Ectodermal cell (in vitro differentiated cells): Measurements from ENCODE around the gene RSBN1.
"Not testable (repeated sequence)": the region's sequence is repeated elsewhere in the genome, so short reads cannot be mapped to it uniquely, and the experiment has no call there.

ENCODE experiments used
- H3K27ac ChIP-seq: 2 replicates; pipeline ENCODE4 v1.7.0; 2013; ENCODE audit warnings: mild to moderate bottlenecking, low read depth, low read length; ENCODE audit not compliant: insufficient read depth, poor library complexity, severe bottlenecking
- H3K27me3 ChIP-seq: 2 replicates; pipeline ENCODE4 v1.7.0; 2013; ENCODE audit warnings: mild to moderate bottlenecking, low read length; ENCODE audit not compliant: insufficient read depth, control insufficient read depth, poor library complexity, severe bottlenecking
- H3K36me3 ChIP-seq: one replicate; pipeline ENCODE4 v1.7.0; 2013; ENCODE audit warnings: low read length; ENCODE audit not compliant: control insufficient read depth, insufficient read depth
- H3K4me1 ChIP-seq: one replicate; pipeline ENCODE4 v1.7.0; 2013; ENCODE audit warnings: low read length; ENCODE audit not compliant: control insufficient read depth, insufficient read depth
- H3K4me3 ChIP-seq: 2 replicates; pipeline ENCODE4 v1.7.0; 2013; ENCODE audit warnings: low read depth, low read length, control low read depth; ENCODE audit not compliant: insufficient read depth
- H3K9me3 ChIP-seq: 2 replicates; pipeline ENCODE4 v1.7.0; 2013; ENCODE audit warnings: mild to moderate bottlenecking, low read length, moderate library complexity; ENCODE audit not compliant: control insufficient read depth
- WGBS, 2 experiments: methylation state at CpG; one replicate each; pipeline ENCODE4 v1.1.7; 2013; ENCODE audit warnings: missing lambda C conversion rate in 2 of 2; 5-methylcytosine and 5-hydroxymethylcytosine counted together

The RSBN1 gene

DNA sequence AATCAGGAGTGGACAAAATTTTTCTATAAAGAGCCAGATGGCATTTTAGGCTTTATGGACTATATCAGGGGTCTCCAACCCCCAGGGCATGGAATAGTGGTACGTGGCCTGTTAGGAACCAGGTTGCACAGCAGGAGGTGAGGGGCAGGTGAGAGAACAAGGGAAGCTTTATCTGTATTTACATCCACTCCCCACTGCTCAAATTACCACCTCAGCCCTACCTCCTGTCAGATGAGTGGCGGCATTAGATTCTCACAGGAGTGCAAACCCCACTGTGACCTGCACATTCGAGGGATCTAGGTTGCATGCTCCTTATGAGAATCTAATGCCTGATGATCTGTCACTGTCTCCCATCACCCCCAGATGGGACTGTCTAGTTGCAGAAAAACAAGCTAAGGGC, 66.9 kb downstream of the RSBN1 start:
- Histone ChIP-seq H3K27me3 (no peaks in the 10 kb centered on the region), H3K4me1 (no peaks in the 10 kb centered on the region), H3K9me3 (no peaks in the 10 kb centered on the region), H3K4me3 (no peak overlapping the region), H3K36me3 (peaks cover 21% of the 10 kb centered on the region), H3K27ac (no peak overlapping the region)
- 86 to 90% methylated on average over 3 of the region's 3 CpGs for WGBS, 2 experiments

DNA sequence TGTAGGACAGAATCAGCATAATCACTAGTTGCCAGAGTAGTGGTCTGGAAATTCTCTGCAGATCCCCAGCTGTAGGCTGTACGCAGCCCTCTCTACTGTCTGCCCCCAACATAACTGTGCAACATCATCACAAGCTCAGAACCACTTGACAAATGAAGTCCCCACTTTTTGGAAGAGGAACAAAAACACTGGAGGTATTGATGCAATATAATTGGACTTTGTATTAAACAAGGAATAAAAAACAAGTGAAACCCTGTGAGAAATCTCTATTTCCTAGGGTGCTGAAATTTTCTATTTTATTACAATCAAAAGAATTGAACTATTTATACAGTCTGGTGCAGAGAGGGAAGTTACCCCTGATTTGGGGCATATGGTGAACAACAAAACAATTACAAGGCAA, 68.2 kb downstream of the RSBN1 start:
- Histone ChIP-seq H3K36me3 (peaks cover 16% of the 10 kb centered on the region), H3K9me3 (no peaks in the 10 kb centered on the region), H3K27me3 (no peaks in the 10 kb centered on the region), H3K4me3 (no peak overlapping the region), H3K4me1 (no peaks in the 10 kb centered on the region), H3K27ac (no peak overlapping the region)
- WGBS, 2 experiments, result 85 to 92% methylated on average over 1 of the region's 1 CpG

DNA sequence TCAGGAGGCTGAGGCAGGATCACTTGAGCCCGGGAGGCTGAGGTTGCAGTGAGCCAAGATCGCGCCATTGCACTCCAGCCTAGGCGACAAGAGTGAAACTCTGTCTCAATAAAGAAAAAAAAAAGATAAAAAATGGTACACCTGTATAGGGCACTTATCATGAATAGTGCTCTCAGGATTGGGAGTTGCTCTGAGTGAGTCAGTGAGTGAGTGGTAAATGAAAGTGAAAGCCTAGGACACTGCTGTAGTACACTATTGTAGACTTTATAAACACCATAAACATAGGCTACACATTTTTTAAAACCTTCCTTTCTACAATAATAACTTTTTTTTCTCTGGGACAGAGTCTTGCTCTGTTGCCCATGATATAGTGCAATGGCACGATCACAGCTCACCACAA, 69.8 kb downstream of the RSBN1 start:
- H3K36me3 ChIP-seq, result peaks cover 19% of the 10 kb centered on the region
- WGBS, 2 experiments, result 92 to 97% methylated on average over 4 to 5 of the region's 5 CpGs
- H3K4me1 ChIP-seq, result no peaks in the 10 kb centered on the region
- H3K27me3 ChIP-seq, result no peaks in the 10 kb centered on the region
- no peaks in the 10 kb centered on the region for H3K9me3 ChIP-seq
- H3K27ac ChIP-seq, result no peak overlapping the region
- H3K4me3 ChIP-seq, result no peak overlapping the region

DNA sequence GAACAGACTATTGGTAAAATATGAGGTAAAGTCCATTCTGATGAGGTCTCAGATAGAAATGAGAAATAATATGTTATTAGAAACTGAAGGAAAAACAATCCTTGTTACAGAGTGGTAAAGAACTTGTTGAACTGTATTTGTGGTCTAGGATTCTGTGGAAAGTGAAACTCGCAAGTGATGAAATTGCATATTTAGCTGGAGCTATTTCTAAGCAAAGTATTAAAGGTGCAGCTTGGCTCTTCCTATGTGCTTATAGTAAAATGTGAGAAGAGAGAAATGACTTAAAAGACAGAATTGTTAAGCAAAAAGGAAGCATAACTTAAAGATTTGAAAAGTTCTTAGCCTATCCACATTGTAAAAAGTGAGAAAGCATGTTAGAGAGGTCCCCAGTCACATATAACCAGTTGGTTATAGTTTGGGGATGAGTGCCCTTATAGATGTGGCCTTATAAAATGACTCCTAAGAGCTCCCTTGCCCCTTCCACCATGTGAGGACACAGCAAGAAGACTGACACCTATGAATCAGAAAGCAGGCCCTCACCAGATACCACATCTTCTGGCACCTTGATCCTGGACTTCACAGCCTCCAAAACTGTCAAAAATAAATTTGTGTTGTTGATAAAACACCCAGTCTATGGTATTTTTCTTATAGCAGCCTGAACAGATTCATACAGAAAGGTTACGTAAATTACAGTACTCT, 77.8 kb downstream of the RSBN1 start:
- no peaks in the 10 kb centered on the region for H3K4me1 ChIP-seq
- H3K9me3 ChIP-seq, result no peaks in the 10 kb centered on the region
- no peak overlapping the region for H3K27ac ChIP-seq
- H3K36me3 ChIP-seq, result peaks cover 25% of the 10 kb centered on the region
- no peaks in the 10 kb centered on the region for H3K27me3 ChIP-seq
- H3K4me3 ChIP-seq, result no peak overlapping the region
- 89 to 94% methylated on average over 2 of the region's 2 CpGs for WGBS, 2 experiments

DNA sequence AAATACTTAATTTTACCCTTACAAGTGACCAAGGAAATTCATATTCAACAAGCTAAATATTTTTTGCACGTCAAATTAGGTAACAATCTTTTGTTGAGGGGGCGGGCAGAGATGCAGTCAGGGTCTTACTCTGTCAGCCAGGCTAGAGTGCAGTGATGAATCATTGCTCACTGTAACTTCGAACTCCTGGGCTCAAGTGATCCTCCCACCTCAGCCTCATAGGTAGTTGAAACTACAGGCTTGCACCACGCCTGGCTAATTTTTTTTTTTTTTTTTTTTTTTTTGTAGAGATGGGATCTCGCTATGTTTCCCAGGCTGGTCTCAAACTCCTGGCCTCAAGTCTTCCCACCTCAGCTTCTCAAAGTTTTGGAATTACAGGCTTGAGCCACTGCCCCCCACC, 79.5 kb downstream of the RSBN1 start:
- Histone ChIP-seq H3K36me3 (peaks cover 24% of the 10 kb centered on the region), H3K9me3 (no peaks in the 10 kb centered on the region), H3K4me3 (no peak overlapping the region), H3K27ac (no peak overlapping the region), H3K4me1 (no peaks in the 10 kb centered on the region), H3K27me3 (no peaks in the 10 kb centered on the region)
- 91 to 97% methylated on average over 3 of the region's 5 CpGs for WGBS, 2 experiments

DNA sequence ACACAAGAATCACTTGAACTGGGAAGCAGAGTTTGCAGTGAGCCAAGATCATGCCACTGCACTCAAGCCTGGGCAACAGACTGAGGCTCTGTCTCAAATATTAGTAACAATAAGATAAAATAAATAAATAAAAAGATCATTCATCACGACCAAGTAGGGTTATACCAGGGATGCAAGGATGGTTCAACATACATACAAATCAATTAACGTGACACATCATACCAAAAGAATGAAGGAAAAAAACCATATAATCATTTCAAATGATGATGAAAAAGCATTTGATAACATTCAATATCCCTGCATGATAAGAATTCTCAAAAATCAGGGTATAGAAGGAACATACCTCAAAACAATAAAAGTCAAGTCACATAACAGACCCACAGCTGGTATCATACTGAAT, 91.3 kb downstream of the RSBN1 start:
- Histone ChIP-seq H3K27ac (no peak overlapping the region), H3K4me1 (no peaks in the 10 kb centered on the region), H3K4me3 (no peak overlapping the region), H3K36me3 (peaks cover 51% of the 10 kb centered on the region), H3K27me3 (no peaks in the 10 kb centered on the region), H3K9me3 (peaks cover 2% of the 10 kb centered on the region)
- WGBS, 2 experiments, result 80 to 100% methylated on average over 1 to 2 of the region's 2 CpGs

GRCh38 chr1:113718621-113719020, 93.7 kb downstream of the RSBN1 start:
- H3K4me1 ChIP-seq, H3K9me3 ChIP-seq, H3K27me3 ChIP-seq, H3K27ac ChIP-seq, H3K4me3 ChIP-seq: not testable (repeated sequence)
- WGBS, 2 experiments, result 93 to 96% methylated on average over 5 of the region's 5 CpGs
- H3K36me3 ChIP-seq, result peaks cover 62% of the 10 kb centered on the region

DNA sequence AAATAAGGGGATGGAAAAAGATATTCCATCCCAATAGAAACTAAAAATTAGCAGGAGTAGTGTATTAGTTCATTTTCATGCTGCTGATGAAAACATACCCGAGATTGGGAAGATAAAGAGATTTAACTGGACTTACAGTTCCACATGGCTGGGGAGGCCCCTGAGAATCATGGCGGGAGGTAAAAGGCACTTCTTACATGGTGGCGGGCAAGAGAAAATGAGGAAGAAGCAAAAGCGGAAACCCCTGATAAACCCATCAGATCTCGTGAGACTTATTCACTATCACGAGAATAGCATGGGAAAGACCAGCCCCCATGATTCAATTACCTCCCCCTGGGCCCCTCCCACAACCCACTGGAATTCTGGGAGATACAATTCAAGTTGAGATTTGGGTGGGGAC, 94.8 kb downstream of the RSBN1 start:
- H3K27ac ChIP-seq, H3K27me3 ChIP-seq, H3K4me3 ChIP-seq, H3K9me3 ChIP-seq, H3K4me1 ChIP-seq: not testable (repeated sequence)
- peaks cover 56% of the 10 kb centered on the region for H3K36me3 ChIP-seq
- 91 to 95% methylated on average over 6 of the region's 6 CpGs for WGBS, 2 experiments

- H3K27me3 ChIP-seq, result no peaks in the 10 kb centered on the region
- no peak overlapping the region for H3K4me3 ChIP-seq
- peaks cover 42% of the 10 kb centered on the region for H3K36me3 ChIP-seq
- H3K9me3 ChIP-seq, result no peaks in the 10 kb centered on the region
- no peak overlapping the region for H3K27ac ChIP-seq
- H3K4me1 ChIP-seq, result no peaks in the 10 kb centered on the region
- WGBS, 2 experiments, result 91 to 95% methylated on average over 3 of the region's 3 CpGs
These were observed 97.5 kb downstream of the RSBN1 start for GRCh38 chr1:113714606-113715269.
